Inferior parietal cortex (tissue), 1 donor: Measurements from ENCODE around the gene NIFK.
"Not testable (repeated sequence)": the region's sequence is repeated elsewhere in the genome, so short reads cannot be mapped to it uniquely, and the experiment has no call there.

Experiments
- DNase-seq: peaks from one replicate; pipeline ENCODE4 v3.0.0-alpha.2; 2016; ENCODE audit errors: extremely low spot score

NIFK gene

DNA sequence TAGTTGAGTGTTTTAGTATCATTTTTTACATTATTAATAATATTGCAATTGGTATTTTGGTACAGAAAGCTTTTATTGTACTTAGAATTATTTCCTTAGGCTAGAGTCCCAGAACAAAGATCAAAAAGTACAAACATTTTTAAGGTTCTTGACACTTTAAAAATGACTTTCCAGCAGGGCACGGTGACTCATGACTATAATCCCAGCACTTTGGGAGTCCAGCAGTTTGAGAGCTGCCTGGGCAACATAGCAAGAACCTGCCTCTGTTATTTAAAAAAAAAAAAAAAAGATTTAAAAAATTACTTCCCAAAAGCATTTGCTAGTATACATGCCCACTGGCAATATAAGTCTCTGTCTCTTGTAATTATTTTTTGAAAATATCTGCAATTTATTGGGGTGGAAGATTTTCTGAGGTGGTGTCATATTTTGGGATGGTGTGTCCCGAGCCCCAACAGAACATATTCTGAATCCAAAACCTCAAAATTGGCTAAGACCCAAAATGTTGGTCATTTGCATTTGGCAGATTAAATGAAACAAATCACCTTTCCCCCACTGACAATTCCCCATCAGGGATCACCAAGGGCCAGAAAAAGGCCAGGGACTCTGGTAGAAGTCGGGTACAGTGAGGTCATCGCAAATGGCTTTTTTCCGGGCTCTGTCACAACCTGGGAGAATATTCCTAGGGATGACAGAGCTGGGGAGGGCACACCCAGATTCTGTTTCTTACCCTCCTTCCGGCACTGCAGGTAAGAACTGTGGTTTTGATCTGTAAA lies 42.1 kb downstream of the NIFK start:
- DNase-seq = no peak

DNA sequence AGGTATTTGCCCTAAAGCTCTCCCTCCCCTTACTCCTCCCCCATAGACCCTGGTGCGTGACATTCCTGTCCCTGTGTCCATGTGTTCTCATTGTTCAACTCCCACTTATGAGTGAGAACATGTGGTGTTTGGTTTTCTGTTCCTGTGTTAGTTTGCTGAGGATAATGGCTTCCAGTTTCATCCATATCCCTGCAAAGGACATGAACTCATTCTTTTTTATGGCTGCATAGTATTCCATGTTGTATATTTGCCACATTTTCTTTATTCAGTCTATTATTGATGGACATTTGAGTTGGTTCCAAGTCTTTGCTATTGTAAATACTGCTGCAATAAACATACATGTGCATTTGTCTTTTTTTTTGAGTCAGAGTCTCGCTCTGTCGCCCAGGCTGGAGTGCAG lies 46.1 kb downstream of the NIFK start:
- not testable (repeated sequence) for DNase-seq

GRCh38 chr2:121690095-121690494 lies 46.6 kb downstream of the NIFK start:
- DNase-seq = no peak

DNA sequence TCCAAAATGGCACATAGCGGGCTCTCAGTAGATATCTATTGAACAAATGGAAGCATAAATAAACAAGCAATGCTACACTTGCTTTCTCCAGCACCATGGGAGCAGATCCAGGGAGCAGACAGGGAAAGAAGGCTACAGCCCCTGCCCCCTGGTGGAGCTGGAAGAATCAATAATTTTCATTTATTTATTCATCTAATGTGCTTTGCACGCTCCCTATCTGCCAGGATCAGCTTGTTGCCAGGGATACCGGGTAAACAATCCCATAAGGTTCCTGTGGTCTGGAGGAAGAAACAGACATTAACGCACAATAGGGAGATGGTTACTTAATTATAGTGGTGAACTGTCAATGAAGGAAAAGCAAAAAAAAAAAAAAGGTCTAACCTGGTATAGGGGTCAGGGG lies 47.3 kb downstream of the NIFK start:
- no peak for DNase-seq

DNA sequence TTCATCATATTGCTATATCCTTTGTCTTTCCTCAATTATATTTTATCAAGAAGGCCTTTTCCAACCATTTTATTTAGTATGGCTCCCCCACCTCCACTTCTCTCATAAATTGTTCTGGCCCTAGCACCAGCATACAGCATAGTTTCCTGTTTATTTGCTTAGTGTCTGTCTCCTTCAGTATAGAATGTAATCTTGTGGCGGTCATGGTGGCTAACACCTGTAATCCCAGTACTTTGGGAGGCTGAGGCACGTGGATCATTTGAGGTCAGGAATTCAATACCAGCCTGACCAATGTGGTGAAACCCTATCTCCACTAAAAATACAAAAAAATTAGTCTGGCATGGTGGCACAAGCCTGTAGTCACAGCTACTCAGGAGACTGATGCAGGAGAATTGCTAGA lies 47.9 kb downstream of the NIFK start:
- no peak for DNase-seq

- no peak for DNase-seq
Observed at GRCh38 chr2:121686902-121687301, 49.8 kb downstream of the NIFK start.

DNA sequence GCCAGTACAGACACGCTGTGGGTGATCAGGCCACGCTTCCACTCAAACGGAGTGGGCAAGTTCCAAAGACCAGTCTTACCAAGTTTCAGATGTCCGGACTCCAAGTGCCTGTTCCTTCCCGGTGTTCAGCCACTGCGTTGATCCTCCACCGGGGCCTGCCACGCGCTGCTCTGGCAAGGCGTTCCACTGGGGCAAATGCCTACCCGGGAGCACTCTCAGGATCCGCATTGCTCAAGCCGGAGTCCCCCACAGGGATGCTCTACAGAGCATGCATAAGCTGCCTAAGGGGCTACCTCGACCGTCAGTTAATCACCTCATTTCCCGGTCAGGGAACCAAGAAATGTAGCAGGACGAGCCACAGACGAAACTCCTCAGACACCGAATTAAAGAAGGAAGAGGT lies 50.5 kb downstream of the NIFK start:
- DNase-seq = no peak

GRCh38 chr2:121682396-121683298 lies 54.0 kb downstream of the NIFK start:
- no peak for DNase-seq

GRCh38 chr2:121677855-121678254 lies 58.8 kb downstream of the NIFK start:
- no peak for DNase-seq
